UCSD-AML1 (cell line): ENCODE results near the gene FKTN.
"Not testable (repeated sequence)": the region's sequence is repeated elsewhere in the genome, so short reads cannot be mapped to it uniquely, and the experiment has no call there.

ENCODE experiments used
- DNase-seq: peaks from one replicate; lab custom pipeline; 2025; ENCODE audit not compliant: unreplicated experiment; lab: John Stamatoyannopoulos, UW

The FKTN gene

DNA sequence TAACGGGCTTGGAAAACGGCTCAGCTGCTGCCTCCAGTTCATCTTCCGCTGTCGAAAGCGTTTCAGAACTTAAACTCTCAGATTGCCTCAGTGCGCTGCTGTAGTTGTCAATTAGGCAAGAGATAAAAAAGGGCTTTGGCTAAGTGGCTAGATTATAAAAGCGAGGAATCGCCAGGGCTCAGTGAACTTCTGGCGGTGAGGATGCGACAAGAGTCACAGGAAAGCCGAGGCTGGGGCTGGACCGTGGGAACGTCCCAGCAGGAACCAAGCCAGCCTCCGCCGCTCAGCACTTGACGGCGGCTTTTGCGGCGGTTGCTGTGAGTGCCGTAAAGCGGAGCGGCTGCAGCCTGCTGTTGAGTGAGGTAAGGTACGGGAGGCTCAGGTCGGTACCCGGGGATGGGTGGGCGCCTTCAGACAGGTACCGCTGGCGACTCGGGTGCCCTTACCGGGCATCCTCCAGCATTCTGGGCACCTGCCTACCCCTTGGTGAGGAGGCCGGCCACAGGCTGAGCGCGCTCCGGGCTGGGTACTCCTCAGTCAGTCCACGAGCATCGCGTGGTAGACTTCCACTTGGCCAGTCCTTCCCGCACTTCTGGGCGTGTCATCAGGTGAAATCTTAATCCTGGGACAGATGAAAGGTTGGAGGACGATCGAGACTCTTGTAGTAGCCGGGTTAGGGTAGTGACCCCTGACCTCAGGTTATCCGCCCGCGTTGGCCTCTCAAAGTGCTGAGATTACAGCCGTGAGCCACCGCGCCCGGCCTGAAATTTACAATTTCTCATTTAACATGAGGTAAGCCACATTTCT is at the start of gene FKTN:
Gene FKTN (plus strand): TSS at position 328 of the 807 bp plus-strand sequence. CDS start 16,902 bp downstream, outside the sequence.
- DNase-seq: peak; percentile 84

DNA sequence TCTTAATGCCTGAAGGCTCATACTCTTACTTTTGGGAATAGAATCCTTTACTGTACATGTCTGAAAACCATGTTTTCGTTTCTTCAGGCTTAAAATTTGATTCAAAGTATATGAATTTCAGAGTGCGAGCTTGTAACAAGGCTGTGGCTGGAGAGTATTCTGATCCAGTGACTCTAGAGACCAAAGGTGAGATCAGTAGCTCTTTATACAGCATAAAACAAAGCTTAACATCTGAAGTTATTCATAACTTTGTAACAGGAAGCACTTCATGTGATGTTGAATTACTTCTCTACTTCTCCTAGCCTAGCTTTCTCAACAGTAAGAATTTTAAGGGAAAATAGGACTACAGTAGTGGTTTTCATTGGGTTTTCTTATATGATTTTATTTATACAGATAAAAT is 49.4 kb upstream of the FKTN start:
- DNase-seq: no peak

DNA sequence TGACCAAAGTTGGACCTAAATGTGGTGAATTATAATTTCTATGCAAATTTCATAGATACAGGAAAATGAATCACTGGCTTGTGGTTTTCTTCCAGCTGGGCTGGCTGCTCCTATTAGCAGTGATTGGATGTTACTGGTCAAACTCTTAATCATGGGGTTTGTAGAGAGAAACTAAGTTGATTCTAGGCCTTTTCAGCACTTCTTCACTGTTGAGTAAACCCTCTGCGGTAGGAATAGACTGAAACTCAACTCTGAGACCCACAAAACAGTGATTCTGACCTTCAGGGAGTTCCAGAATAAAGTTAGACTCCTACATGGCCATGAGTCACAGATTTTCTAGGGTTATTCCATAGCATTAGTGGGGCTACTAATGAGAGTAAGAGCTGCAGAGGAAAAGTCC is 47.9 kb upstream of the FKTN start:
- no peak for DNase-seq

DNA sequence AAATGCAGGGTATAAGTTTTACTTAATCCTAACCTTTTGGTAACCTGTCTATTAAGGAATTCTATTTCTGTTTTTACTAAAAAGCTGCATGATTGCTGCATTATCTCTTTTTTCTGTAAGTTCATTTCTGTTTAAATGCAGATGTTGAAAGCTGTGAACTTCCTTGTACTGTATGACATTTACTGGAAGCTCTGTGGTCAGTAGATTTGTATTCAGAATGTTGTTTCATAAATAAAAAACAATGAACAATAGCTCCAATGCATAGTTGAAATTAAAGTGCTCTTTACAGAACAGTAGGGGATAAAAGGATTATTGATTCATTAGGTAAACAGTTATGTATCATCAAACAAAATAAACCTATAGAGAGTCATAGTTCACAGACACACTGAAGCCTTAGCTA is 46.5 kb upstream of the FKTN start:
- no peak for DNase-seq

DNA sequence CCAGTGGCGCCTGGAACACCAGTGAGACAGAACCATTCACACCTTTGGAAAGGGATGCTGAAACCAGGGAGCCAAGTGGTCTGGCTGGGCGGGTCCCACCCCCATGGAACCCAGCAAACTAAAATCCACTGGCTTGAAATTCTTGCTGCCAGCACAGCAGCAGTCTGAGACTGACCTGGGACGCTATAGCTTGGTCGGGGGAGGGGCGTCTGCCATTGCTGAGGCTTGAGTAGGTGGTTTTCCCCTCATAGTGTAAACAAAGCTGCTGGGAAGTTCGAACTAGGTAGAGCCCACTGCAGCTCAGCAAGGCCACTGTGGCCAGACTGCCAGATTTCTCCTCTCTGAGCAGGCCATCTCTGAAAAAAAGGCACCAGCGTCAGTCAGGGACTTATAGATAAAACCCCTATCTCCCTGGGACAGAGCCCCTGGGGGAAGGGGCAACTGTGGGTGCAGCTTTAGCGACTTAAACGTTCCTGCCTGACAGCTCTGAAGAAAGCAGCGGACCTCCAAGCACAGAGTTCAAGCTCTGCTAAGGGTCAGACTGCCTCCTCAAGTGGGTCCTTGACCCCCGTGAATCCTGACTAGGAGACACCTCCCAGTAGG is 42.0 kb upstream of the FKTN start:
- no peak for DNase-seq

DNA sequence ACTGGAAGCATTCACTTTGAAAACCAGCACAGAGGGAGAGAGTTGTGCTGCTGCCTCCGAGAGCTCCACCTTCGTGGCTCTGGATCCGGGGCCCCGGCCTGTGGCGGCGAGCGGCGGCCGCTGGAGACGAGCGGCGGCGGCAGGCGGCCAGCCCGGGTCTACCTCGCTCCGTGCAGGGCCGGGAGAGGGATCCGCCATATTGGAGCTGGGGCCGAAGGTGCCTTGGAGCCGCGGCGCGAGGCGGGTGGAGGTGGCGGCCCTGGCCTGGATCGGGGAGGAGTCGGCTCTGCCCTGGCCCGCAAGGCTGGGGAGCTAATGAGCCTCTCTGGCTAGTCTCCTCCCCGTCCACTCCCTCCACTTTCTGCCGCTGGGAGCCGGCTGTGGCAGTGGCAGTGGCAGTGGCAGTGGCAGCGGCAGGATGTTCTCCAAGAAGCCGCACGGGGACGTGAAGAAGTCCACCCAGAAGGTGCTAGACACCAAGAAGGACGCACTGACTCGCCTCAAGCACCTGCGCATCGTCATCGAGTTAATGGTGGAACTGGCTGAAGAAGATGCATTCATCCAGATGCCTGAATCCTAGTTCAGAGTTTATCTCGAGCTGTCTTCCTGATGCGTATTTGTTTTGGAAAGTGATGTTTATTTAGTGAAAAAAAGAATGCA is 38.1 kb upstream of the FKTN start:
- DNase-seq: peak; percentile 24

DNA sequence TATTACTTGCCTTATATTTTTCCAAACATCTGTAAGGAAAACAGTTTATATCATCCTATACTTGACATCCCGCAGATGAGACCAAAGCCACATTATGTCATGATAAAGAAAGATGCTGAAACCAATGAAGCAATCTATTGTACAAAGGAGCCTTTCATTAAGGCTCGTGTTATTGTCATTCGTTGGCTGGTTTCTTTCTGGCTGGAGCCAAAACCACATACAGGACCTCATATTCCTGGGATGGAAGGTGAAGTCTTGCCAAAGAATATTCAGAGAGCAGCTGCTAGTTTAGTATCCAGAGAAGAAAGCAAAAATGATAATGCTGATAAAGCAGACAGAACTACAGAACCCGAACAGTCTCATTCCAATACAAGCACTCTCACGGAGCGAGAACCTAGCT is 36.9 kb upstream of the FKTN start:
- not testable (repeated sequence) for DNase-seq

DNA sequence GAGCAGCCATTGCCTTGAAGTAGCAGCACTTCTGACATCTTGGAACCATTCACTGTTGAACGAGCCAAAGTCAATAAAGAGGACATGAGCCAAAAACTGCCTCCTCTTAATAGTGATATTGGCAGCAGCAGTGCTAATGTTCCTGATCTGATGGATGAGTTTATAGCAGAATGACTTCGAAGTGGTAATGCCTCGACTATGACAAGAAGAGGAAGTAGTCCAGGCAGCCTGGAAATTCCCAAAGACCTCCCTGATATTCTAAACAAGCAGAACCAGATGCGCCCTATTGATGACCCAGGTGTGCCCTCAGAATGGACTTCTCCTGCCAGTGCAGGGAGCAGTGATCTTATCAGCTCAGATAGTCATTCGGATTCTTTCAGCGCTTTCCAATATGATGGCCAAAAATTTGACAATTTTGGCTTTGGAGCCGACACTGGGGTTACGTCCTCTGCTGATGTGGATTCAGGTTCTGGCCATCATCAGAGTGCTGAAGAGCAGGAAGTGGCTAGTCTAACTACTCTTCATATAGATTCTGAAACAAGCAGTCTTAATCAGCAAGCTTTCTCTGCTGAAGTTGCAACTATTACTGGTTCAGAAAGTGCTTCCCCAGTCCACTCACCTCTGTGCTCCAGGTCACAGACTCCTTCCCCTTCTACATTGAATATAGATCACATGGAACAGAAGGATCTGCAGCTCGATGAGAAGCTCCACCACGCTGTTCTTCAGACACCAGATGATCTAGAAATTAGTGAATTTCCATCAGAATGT is 35.1 kb upstream of the FKTN start:
- not testable (repeated sequence) for DNase-seq

DNA sequence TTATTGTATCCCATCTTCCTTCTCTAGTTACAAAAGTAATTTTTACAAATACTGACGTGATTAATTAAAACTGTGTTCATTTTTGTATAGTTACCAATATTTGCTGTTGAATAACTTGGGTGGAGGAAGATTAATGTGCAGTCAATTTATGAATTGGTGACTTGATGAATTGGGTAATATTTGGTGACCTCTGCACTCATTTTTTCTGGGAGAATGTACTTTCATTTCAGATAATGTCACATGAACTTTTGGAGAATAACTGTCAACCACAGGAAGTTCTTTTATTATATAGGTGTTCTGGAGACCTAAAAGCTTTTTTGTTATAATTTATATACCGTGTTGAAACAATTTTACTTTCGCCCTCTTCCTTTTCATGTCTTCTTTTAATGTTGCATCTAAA is 26.4 kb upstream of the FKTN start:
- DNase-seq: no peak

DNA sequence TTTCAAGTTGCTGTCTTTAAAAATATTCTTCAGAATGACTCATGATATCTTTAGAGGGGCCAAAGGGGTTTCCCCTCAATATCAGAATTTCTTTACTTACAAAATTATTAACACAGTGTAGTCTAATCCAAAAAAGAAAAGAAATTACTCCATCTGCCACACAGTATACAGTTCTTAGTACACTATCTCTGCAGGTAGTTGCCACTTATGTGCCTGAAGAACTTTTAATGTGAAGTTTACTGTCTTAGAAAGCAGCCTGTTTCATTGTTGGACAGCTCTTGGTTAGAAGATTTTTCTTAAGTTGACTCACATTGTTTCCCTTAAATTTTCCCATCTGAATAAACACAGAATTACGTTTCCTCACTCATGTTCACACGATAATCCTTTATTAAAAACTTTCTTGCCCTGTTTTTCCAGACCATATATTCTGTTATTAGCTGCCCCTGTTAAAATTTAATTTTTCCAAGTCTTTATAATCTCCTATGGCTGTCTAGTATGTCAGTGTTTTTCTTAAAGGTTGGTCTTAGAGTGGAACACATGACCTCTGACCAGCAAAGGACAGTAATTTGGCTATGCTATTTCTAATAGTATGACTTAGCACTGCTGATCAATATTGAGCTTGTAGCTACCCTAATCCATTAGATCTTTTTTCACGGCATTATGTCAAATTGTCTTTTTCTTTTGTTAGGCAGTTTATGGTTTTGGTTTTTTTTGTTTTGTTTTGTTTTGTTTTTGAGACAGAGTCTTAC is 21.8 kb upstream of the FKTN start:
- DNase-seq: no peak

DNA sequence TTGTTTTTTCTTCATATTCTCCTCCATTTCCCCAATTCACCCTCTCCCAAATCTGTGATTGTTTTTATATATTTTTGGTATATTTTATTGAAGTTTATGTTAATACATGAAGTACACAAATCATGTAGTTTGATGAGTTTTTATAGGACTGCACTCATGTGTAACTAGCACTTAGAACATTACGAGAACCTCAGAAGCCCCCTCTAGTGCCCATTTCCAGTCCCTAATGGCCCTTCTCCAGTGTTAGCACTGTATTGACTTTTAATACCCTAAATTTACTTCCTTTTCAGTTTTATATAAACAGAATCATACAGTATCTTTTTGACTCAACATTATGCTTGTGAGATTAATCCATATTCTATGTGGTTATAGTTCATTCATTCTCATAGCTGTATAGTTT is 18.5 kb upstream of the FKTN start:
- DNase-seq: no peak

DNA sequence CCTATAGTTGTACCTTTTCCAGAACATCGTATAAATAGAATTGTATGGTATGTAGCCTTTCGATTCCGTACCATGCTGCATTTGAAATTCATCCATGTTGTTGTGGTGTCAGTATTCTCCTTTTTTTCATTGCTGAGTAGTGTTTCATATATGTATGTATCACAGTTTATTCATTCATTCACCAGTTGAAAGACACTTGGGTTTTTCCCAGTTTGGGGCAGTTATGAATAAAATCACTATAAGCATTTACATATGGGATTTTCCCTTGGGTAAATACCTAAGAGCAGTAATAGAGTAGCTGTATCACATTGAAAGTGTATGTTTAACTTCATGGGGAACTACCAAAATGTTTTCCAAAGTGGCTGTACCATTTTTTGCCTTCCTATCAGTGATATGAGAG is 16.1 kb upstream of the FKTN start:
- DNase-seq: no peak

DNA sequence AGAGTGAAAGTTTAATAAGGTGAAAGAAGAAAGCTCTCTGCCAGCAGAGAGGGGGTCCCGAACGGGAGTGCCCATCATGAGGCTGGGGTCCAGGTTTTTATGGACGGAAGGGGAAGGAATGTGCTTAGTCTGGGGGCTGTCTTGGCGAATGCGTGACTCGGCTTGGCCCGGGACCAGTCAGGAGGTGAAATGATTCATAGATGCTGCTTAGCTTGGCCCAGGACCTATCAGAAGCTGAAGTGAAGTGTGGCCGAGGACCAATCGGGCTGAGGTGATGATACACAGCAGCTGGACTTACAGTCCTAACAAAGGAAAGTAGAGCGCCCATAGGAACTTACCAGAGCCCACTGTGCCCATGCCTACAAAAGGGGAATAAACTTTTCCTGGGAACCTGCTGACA is 3.9 kb upstream of the FKTN start:
- DNase-seq: no peak

DNA sequence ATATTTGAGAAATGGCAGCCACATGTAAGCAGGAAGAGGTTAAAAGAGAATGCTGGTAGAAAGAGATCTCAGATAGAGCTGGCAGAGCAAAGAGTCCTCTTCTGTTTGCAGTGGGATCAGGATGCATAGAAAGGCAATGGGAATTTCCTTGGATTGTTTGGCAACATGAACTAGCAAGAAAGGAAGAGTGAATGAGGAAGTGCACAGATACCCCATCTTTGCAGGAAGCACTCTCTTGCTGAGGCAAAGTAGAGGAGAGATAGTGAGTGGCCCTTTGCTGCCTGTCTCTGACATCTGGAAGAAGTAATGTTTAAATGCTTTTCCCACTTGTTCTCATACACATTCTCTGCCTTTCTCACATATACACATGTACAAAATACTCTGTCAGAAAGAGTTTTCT is 14.5 kb downstream of the FKTN start:
- no peak for DNase-seq

DNA sequence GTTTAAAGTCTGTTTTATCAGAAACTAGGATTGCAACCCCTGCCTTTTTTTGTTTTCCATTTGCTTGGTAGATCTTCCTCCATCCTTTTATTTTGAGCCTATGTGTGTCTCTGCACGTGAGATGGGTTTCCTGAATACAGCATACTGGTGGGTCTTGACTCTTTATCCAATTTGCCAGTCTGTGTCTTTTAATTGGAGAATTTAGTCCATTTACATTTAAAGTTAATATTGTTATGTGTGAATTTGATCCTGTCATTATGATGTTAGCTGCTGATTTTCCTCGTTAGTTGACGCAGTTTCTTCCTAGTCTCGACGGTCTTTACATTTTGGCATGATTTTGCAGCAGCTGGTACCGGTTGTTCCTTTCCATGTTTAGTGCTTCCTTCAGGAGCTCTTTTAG is 22.0 kb downstream of the FKTN start:
- not testable (repeated sequence) for DNase-seq

DNA sequence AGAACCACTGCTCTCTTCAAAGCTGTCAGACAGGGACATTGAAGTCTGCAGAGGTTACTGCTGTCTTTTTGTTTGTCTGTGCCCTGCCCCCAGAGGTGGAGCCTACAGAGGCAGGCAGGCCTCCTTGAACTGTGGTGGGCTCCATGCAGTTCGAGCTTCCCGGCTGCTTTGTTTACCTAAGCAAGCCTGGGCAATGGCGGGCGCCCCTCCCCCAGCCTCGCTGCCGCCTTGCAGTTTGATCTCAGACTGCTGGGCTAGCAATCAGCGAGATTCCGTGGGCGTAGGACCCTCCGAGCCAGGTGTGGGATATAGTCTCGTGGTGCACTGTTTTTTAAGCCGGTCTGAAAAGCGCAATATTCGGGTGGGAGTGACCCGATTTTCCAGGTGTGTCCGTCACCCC is 23.6 kb downstream of the FKTN start:
- DNase-seq: not testable (repeated sequence)

DNA sequence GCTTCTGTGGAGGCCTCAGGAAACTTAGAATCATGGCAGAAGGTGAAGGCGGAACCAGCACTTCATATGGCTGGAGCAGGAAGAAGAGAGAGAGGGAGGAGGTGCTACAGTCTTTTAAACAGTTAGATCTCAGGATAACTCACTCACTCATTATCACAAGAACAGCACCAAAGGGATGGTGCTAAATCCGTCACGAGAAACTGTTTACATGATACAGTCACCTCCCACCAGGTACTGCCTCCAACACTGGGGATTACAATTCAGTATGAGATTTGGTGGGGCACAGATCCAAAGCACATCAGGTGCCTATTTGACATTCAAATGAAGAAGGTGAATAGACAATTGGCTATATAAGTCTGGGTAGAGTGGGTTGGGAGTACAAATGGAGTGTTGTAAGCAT is 35.2 kb downstream of the FKTN start:
- DNase-seq: no peak

DNA sequence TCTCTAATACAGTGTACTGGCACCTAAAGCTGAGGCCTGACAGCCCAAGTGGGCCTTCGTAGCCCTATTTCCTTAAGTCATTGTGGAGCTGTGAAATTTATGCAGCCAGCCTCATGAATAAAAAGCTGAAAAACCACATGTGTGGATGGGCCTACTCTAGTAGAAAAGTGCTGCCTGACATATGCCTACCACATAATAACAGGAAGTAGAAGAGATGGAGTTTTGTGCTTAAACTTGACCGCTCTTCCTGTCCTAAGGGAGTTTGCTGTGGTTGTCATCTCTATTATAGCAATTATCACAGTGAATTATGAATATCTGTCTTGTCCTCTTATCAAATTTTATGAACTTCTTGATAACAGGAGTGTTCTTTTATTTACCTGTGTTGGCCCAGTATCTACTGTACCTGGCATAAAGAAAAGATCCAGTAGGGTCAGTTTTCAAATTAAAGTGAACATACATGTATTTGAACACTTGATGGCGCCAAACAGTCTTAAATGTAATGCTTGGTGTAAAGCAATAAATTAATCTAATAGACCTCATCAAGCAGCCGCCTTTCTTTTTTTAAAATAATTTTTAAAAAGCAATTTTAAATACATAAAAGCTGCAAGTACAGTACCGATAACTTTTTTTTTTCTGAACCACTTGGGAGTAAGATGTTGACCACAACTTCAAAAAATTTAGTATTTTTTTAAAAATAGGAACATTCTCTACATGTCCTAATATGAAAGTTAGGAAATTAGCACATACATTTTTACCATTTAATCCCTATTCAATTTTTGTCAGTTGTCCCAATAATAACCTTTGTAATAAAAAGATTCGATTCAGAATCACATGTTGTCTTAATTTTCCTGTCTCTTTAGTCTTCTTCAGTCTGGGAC is 51.0 kb downstream of the FKTN start:
- DNase-seq: no peak

DNA sequence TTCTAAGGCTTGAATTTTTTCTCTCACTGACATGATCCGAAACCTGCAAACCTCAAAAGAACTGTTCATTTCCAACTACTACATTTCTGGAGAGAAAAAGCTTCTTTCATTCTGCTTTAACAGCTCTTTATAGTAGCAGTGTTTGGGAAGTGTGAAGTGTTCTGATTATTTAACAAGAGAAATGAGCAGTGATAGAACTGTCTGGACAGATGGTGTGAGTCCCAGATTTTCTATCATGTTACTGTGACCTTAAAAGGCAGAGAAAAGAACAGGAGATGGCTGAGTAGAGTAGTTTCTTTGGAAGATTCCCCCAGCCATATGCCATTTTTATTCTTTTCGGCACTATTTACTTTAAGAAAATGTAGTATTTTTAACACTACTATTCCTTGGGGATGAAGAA is 63.1 kb downstream of the FKTN start:
- DNase-seq: no peak

DNA sequence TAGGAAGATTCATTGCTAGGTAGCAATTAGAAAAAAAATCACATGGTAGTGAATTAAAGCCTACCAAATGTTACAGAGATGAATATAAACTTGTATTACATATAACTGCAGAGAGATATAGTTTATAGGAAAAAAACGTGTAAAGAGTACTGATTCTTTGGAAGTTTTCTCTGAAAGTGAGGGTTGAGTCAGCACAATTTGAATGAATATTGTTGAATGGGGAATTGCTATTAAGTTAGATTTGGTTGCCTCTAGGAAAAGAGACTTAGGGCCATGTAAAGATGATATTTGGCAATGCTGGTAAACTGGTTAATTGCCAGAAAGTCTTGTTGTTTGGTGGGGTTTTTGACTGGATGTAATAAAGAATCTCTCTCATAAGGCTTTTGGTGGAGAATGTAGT is 67.2 kb downstream of the FKTN start:
- no peak for DNase-seq
